NT2/D1 (cell line): ENCODE data around the gene MAN1A1.

Source experiments
- YY1 ChIP-seq: IDR thresholded peaks from 2 replicates; pipeline ENCODE4 v1.6.1; 2011; ENCODE audit not compliant: insufficient read length, insufficient read depth
- ZNF274 ChIP-seq: IDR thresholded peaks from 2 replicates; pipeline ENCODE4 v1.6.1; 2011; ENCODE audit warnings: mild to moderate bottlenecking, low read depth, low read length

DNA sequence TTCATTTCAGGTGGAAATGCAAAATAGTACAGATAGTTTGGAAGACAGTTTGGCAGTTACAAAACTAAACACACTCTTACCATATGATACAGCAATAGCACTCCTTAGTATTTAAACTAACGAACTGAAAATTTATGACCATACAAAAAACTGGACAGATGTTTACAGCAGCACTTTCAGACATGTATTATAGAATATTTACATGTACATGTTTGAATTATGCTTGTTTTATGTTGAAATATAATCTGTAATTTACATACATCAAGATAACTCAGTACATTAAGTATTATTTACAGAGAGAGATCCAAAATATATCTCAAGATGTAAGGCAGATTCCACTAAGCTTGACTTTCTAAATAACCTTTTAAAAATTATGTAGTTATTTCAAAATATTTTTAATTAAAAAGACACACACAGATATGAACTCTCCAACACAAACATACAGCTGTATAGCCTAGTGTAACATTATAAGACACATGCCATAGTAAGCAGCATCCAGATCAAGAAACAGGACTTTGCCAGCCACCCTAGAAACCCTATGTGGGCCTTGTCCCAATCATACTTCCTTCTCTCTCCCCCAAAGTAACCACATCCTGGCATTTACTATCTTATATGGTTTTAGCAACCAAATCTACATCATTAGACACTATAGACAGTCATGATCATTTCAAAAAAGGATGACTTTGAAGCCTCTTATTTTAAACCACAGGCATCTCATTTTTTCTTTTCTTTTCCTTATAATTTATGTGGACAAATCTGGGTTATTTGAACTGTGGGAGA, 82.2 kb downstream of the MAN1A1 start:
- TF ChIP-seq ZNF274 (no peak), YY1 (no peak)
